ENCODE data around the gene XKR7.
"Not testable (repeated sequence)": the region's sequence is repeated elsewhere in the genome, so short reads cannot be mapped to it uniquely, and the experiment has no call there.

Gene XKR7

DNA sequence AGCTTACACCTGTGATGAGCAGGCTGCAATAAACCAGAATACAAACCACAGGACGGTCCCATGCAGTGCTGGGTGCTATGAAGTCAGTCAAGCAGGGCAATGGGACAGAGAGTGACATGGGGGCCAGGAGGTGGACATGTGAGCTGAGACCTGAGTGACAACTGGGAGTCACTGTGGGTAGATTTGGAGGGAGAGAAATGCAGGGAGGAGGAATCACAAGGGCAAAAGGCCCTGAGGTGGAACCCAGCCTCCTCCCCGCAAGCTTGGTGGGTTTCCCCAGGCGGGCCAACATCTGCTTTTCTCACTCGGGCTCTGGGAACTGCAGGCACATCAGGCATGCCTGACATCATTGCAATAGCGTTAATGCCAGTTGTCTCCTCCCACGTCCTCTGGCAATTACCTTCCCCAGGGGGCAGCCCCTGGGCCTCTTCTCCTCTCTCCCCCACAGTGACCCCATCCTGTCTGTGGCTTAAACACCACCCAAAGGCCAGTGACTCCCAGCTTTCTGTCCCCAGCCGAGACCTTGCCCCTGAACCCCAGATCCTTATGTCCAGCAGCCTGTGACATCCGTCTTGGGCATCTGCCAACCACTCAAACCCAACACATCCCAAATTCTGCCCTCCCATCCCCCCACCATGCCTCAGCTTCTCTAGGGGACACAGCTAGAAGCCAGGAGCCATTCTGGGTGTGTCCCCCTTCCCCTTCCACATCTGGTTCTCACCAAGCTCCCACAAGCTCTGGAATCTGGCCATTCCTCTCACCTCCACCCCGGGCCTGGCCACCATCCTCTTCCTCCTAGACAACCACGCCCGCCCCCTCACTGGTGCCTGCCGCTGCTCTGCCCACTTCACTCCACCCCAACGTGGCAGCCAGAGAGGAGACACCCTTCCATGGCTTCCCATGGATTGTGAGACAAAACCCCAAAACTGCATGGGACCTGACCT, 44.3 kb upstream of the XKR7 start:
- TF ChIP-seq ZFX (IDR thresholded peaks at IDR 0.05; ENCODE audit: borderline replicate concordance) (no peak), CTCF (IDR thresholded peaks at IDR 0.05) (no peak)
- H3K27ac ChIP-seq, result no peak overlapping the region

- TF ChIP-seq CTCF (IDR thresholded peaks at IDR 0.05), result no peak
- TF ChIP-seq ZFX (IDR thresholded peaks at IDR 0.05; ENCODE audit: borderline replicate concordance), result no peak
- H3K27ac ChIP-seq, result no peak overlapping the region
These were observed 43.4 kb upstream of the XKR7 start for GRCh38 chr20:31924561-31924960.

DNA sequence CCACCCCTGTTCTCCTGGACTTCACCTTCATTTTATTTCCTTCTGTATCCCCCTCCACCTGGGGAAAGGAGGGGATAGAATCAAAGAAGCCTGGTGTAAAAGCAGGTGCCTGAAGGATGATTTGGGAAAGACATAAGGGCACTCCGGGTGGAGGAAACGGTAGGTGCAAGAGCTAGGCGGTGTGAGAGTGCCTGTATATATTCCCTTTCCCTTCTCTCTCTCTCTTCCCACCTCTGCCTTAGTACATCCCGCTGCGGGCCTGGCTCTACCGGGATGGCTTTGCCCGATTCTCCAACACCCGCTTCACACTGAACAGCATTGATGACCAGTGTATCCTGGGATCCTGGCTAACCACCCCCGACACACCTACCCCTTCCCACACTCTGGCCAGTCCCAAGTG, 42.3 kb upstream of the XKR7 start:
- no peak overlapping the region for H3K27ac ChIP-seq
- TF ChIP-seq ZFX (IDR thresholded peaks at IDR 0.05; ENCODE audit: borderline replicate concordance) (no peak), CTCF (IDR thresholded peaks at IDR 0.05) (no peak)

GRCh38 chr20:31926493-31926892, 41.5 kb upstream of the XKR7 start:
- H3K27ac ChIP-seq, result no peak overlapping the region
- TF ChIP-seq ZFX (IDR thresholded peaks at IDR 0.05; ENCODE audit: borderline replicate concordance) (no peak), CTCF (IDR thresholded peaks at IDR 0.05) (no peak)

DNA sequence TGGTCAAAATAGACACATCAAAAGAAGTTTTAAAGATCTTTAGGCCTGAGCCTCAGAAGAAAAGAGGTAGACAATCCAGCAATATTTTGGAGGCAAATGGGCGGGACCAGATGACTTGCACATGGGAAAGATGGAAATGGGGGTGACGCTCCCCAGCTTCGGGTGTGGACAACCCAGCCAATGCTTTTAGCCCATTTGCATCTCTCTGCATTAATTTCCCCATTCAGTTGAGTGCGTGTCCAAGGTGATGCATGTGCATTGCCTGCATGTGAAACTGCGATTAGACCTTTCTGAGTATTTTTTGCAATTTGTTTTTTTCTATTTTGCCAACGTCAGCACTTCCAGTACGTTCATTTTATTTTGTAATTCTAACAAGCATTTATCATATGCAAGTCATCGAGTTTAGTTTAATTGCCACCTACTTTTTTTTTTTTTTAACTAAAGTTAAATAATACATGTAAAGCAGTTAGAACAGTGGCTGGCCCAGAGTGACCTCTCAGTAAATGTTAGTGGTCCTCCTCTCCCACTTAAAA, 40.3 kb upstream of the XKR7 start:
- no peak for TF ChIP-seq ZFX (IDR thresholded peaks at IDR 0.05; ENCODE audit: borderline replicate concordance)
- no peak for TF ChIP-seq CTCF (IDR thresholded peaks at IDR 0.05)

DNA sequence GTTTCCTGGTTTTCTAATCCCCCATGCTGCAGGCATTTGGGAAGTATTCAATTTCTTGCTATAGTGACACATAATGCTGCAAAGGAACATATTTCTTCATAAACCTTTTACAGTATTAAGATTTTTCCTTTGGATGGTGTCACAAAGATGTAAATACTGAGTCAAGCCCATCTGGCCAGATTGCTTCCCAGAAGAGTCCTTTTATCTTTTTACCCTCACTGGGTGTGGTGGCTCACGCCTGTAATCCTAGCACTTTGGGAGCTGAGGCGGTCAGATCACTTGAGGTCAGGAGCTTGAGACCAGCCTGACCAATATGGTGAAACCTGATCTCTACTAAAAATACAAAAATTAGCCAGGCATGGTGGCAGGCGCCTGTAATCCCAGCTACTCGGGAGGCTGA, 38.3 kb upstream of the XKR7 start:
- not testable (repeated sequence) for H3K27ac ChIP-seq

More for the DNA sequence above, 40.3 kb upstream of the XKR7 start:
- no peak overlapping the region for H3K27ac ChIP-seq

- no peak for TF ChIP-seq ZFX (IDR thresholded peaks at IDR 0.05; ENCODE audit: borderline replicate concordance)
- TF ChIP-seq CTCF (IDR thresholded peaks at IDR 0.05), result no peak
- H3K27ac ChIP-seq, result no peak overlapping the region
These were observed 37.2 kb upstream of the XKR7 start for GRCh38 chr20:31930779-31931178.
